GM21619 (cell line): ENCODE data around the gene UNC93B1.
"Not testable (repeated sequence)": the region's sequence is repeated elsewhere in the genome, so short reads cannot be mapped to it uniquely, and the experiment has no call there.

Experiments used
- ATAC-seq: cut with Tn5 transposase; IDR thresholded peaks from one replicate; pipeline ENCODE4 v1.9.1; 2021; ENCODE audit not compliant: unreplicated experiment

UNC93B1 gene

GRCh38 chr11:67943406-67943805, 60.5 kb downstream of the UNC93B1 start:
- not testable (repeated sequence) for ATAC-seq
